HCT116 (cell line): ENCODE results near the gene FDXR. TPM values are rescaled to one million over a fixed set of nuclear protein-coding genes. Genes with fewer than 3 reads are reported as not detected.

Source experiments
- ATAC-seq: fragments of 200-7000 bp; cut with Tn5 transposase; 2 replicates; pipeline ENCODE4 v1.9.1; 2020; ENCODE audit warnings: mild to moderate bottlenecking, moderate library complexity
- BruUV-seq: library from RNA; stranded (reverse); fragments of 400-500 nt; replicated peaks from 2 replicates; lab custom pipeline; 2021; lab: Mats Ljungman, UMichigan
- CTCF ChIA-PET: fragments of 300-600 bp; sonication (Branson Sonifier 250); formaldehyde crosslinking; loops from one replicate; lab custom pipeline; 2021; ENCODE audit warnings: antibody characterized with exemption; lab: Charles Lee
- POLR2A ChIA-PET: fragments of 300-600, 350-600 bp; sonication (Branson Sonifier 250); formaldehyde crosslinking; loops from one replicate; lab custom pipeline; 2021; ENCODE audit warnings: antibody characterized with exemption; lab: Charles Lee
- RAD21 ChIA-PET, 2 experiments: fragments of 300-600 bp; sonication (Branson Sonifier 250); formaldehyde crosslinking; loops; one replicate each; lab custom pipeline; 2023; ENCODE audit warnings: low total read pairs in 2 of 2; ENCODE audit not compliant: uncharacterized antibody in 2 of 2, unreplicated experiment in 2 of 2, low non-redundant PET in 1 of 2; lab: Charles Lee
- DNase-seq: peaks from one replicate; pipeline ENCODE4 v3.0.0-alpha.2; 2010; ENCODE audit warnings: low read depth, low spot score
- H2AFZ ChIP-seq: fragments of 200-600 bp; shearing (Covaris generic), sonication (generic); 2 replicates; pipeline ENCODE4 v1.6.1; 2017; ENCODE audit warnings: low read depth, mixed run types, mixed read lengths, antibody characterized with exemption, low read length; ENCODE audit not compliant: poor library complexity, severe bottlenecking
- H3K27ac ChIP-seq: 2 replicates; pipeline ENCODE4 v1.5.1; 2012; ENCODE audit warnings: low read depth, low read length
- H3K27me3 ChIP-seq: fragments of 200-600 bp; sonication (generic); 2 replicates; pipeline ENCODE4 v1.6.1; 2016; ENCODE audit warnings: mixed run types, low read length, mixed read lengths; ENCODE audit not compliant: insufficient read depth
- H3K36me3 ChIP-seq, 2 experiments: fragments of 200-500 bp in 1 of 2; fragments of 200-600 bp in 1 of 2; sonication (Bioruptor generic) in 1 of 2; sonication (generic) in 1 of 2; 2 replicates each; pipeline versions ENCODE4 v1.5.1 to v1.6.1; 2014 to 2016; ENCODE audit warnings: low read length in 2 of 2, inconsistent platforms in 1 of 2, mixed read lengths in 1 of 2, mixed run types in 1 of 2; ENCODE audit not compliant: insufficient read depth in 2 of 2, control insufficient read depth in 1 of 2
- H3K4me1 ChIP-seq, 2 experiments: fragments of 200-600 bp in 1 of 2; sonication (generic) in 1 of 2; 2 replicates each; pipeline versions ENCODE4 v1.5.1 to v1.6.1; 2012 to 2017; ENCODE audit warnings: low read length in 2 of 2, inconsistent platforms in 1 of 2, mild to moderate bottlenecking in 1 of 2, mixed read lengths in 1 of 2, mixed run types in 1 of 2, moderate library complexity in 1 of 2; ENCODE audit not compliant: insufficient read depth in 2 of 2, control insufficient read depth in 1 of 2
- H3K4me2 ChIP-seq: fragments of 200-600 bp; sonication (generic); 2 replicates; pipeline ENCODE4 v1.6.1; 2017; ENCODE audit warnings: mixed run types, low read length, mixed read lengths
- H3K4me3 ChIP-seq, 2 experiments: fragments of 200-600 bp in 1 of 2; sonication (generic) in 1 of 2; replicated peaks in 1 of 2; 2 replicates each; pipeline ENCODE4 v1.5.1; 2011 to 2016; ENCODE audit warnings: low read length in 2 of 2, control low read depth in 1 of 2, low read depth in 1 of 2, mild to moderate bottlenecking in 1 of 2, mixed read lengths in 1 of 2, mixed run types in 1 of 2
- H3K79me2 ChIP-seq: fragments of 200-600 bp; sonication (generic); 2 replicates; pipeline ENCODE4 v1.6.1; 2017; ENCODE audit warnings: mild to moderate bottlenecking, mixed run types, low read length, moderate library complexity, mixed read lengths; ENCODE audit not compliant: insufficient read depth
- H3K9ac ChIP-seq: fragments of 200-600 bp; sonication (generic); 2 replicates; pipeline ENCODE4 v1.6.1; 2016; ENCODE audit warnings: low read length, mixed read lengths
- H3K9me2 ChIP-seq: fragments of 200-600 bp; sonication (generic), shearing (Covaris generic); 2 replicates; pipeline ENCODE4 v1.6.1; 2017; ENCODE audit warnings: mixed run types, mild to moderate bottlenecking, moderate library complexity; ENCODE audit not compliant: insufficient read depth
- H3K9me3 ChIP-seq, 2 experiments: fragments of 200-500 bp in 1 of 2; fragments of 200-600 bp in 1 of 2; sonication (Bioruptor generic) in 1 of 2; sonication (generic) in 1 of 2; 2 replicates each; pipeline ENCODE4 v1.6.1; 2014 to 2017; ENCODE audit warnings: low read length in 2 of 2, mixed read lengths in 2 of 2, inconsistent platforms in 1 of 2, low read depth in 1 of 2, mild to moderate bottlenecking in 1 of 2, mixed run types in 1 of 2, moderate library complexity in 1 of 2; ENCODE audit not compliant: control insufficient read depth in 1 of 2, insufficient read depth in 1 of 2
- H4K20me1 ChIP-seq: fragments of 200-600 bp; sonication (generic), shearing (Covaris generic); 2 replicates; pipeline ENCODE4 v1.6.1; 2017; ENCODE audit warnings: mixed run types, mild to moderate bottlenecking, moderate library complexity; ENCODE audit not compliant: insufficient read depth
- ATF3 ChIP-seq: IDR thresholded peaks from 2 replicates; pipeline ENCODE4 v1.6.1; 2012
- ELF1 ChIP-seq: IDR thresholded peaks from 2 replicates; pipeline ENCODE4 v1.6.1; 2012; ENCODE audit warnings: low read depth, borderline replicate concordance
- EZH2 ChIP-seq: fragments of 200-600 bp; sonication (generic); IDR thresholded peaks from 2 replicates; pipeline ENCODE4 v1.6.1; 2017; ENCODE audit warnings: antibody characterized with exemption, mixed run types
- EZH2phosphoT487 ChIP-seq: fragments of 200-600 bp; IDR thresholded peaks from 2 replicates; pipeline ENCODE4 v1.6.1; 2018; ENCODE audit warnings: antibody characterized with exemption, borderline replicate concordance
- POLR2A ChIP-seq: IDR thresholded peaks from 2 replicates; pipeline ENCODE4 v1.7.0; 2011; ENCODE audit warnings: borderline replicate concordance; ENCODE audit not compliant: insufficient read depth, insufficient read length; ENCODE audit errors: extremely low read depth
- POLR2AphosphoS5 ChIP-seq: IDR thresholded peaks from 2 replicates; pipeline ENCODE4 v1.6.1; 2011; ENCODE audit warnings: mild to moderate bottlenecking, low read depth, low read length, moderate library complexity
- ZFX ChIP-seq: fragments of 450-650 bp; IDR thresholded peaks from 2 replicates; pipeline ENCODE4 v1.6.1; 2017
- intact Hi-C: fragments of 100-400 bp; cut with micrococcal nuclease; formaldehyde crosslinking; loops from 2 replicates; pipeline ENCODE4 v1.10.0; 2022
- total RNA-seq: library from RNA; stranded (reverse); gene quantifications from one replicate; pipeline ENCODE4 v1.2.1, GENCODE V29; 2021; ENCODE audit not compliant: unreplicated experiment

Gene FDXR
- total RNA-seq, 1 experiment from 2014 or later: 98.8 TPM

- H3K27ac ChIP-seq: no peak overlapping the region
- ChIA-PET RAD21 (no interaction called here), POLR2A (interaction anchor here (1.6 to 1.9 kb wide), 2 partner anchors 17 to 21 kb away, joined by 4 to 10 read pairs; partner anchors contain the start of gene FDXR), CTCF (interaction anchor here (0.9 to 2.1 kb wide), 4 partner anchors 10 to 61 kb away, joined by 4 to 10 read pairs (median 6); no protein-coding TSS in a partner anchor)
- ATAC-seq: peak; percentile 82
- no peaks in the 10 kb centered on the region for H3K9me2 ChIP-seq
- no peak overlapping the region for H2AFZ ChIP-seq
- no peak for TF ChIP-seq ATF3
- TF ChIP-seq POLR2AphosphoS5: 0 out of 2 replicates have a peak, but pooled peaks have one; percentile 23
- TF ChIP-seq ZFX: 0 out of 2 replicates have a peak, but pooled peaks have one; percentile 37
- no peaks in the 10 kb centered on the region for H3K36me3 ChIP-seq
- no peaks in the 10 kb centered on the region for H3K27me3 ChIP-seq
- peak; percentile 27 for DNase-seq
- no peaks in the 10 kb centered on the region for H3K79me2 ChIP-seq
- peak overlapping the region; percentile 42 for H3K4me2 ChIP-seq
- no TSS peak for BruUV-seq
- H4K20me1 ChIP-seq: no peaks in the 10 kb centered on the region
- no peak overlapping the region for H3K9ac ChIP-seq
- H3K4me1 ChIP-seq: peaks cover 0 to 12% of the 10 kb centered on the region in 2 experiments; a peak in 2 of 4 replicates
- H3K4me3 ChIP-seq: no peak overlapping the region
- no peaks in the 10 kb centered on the region for H3K9me3 ChIP-seq
- intact Hi-C loops: no loop called here
Observed at GRCh38 chr17:74852237-74853047, 20.4 kb downstream of the FDXR start.

GRCh38 chr17:74851612-74852236 is 21.1 kb downstream of the FDXR start:
- Histone ChIP-seq H3K9me2 (no peaks in the 10 kb centered on the region), H3K27me3 (no peaks in the 10 kb centered on the region), H3K79me2 (no peaks in the 10 kb centered on the region), H3K9ac (no peak overlapping the region), H3K27ac (no peak overlapping the region), H3K9me3 (no peaks in the 10 kb centered on the region), H2AFZ (no peak overlapping the region), H4K20me1 (no peaks in the 10 kb centered on the region), H3K4me1 (peaks cover 0 to 12% of the 10 kb centered on the region in 2 experiments; a peak in 2 of 4 replicates), H3K36me3 (no peaks in the 10 kb centered on the region), H3K4me3 (no peak overlapping the region), H3K4me2 (no peak overlapping the region)
- RAD21 ChIA-PET: no interaction called here
- CTCF ChIA-PET: interaction anchor here (0.5 to 2.1 kb wide), 5 partner anchors 9 to 104 kb away, joined by 3 to 10 read pairs (median 5); no protein-coding TSS in a partner anchor
- TF ChIP-seq EZH2phosphoT487 (no peak), ELF1 (no peak), EZH2 (no peak), POLR2A (peak; percentile 3)
- no TSS peak for BruUV-seq
- ATAC-seq (no peak), DNase-seq (no peak)
- POLR2A ChIA-PET: interaction anchor here (1.6 to 1.9 kb wide), 2 partner anchors 17 to 21 kb away, joined by 4 to 10 read pairs; partner anchors contain the start of gene FDXR
- intact Hi-C loops: no loop called here
